Heart left ventricle (tissue), 16 donors: ENCODE measurements around the gene PCSK5. TPM values are rescaled to one million over a fixed set of nuclear protein-coding genes. Genes with fewer than 3 reads are reported as not detected.

Source experiments
- ATAC-seq, 4 donors: fragments of 200-7000 bp; cut with Tn5 transposase; one replicate each; pipeline ENCODE4 v1.9.1; 2020 to 2022; ENCODE audit warnings: moderate library complexity in 4 of 4, mild to moderate bottlenecking in 3 of 4, moderate number of reproducible peaks in 1 of 4
- DNase-seq, 5 donors: peaks; one replicate each; pipeline ENCODE4 v3.0.0-alpha.2; 2020
- H3K27ac ChIP-seq, 12 donors: fragments of 200-600 bp; sonication (generic) in 4 of 12; one replicate each; pipeline versions ENCODE4 v1.5.0 to v1.8.0; 2016 to 2022; ENCODE audit warnings: mild to moderate bottlenecking in 2 of 12
- H3K27me3 ChIP-seq, 9 donors: fragments of 200-600 bp; sonication (generic) in 2 of 9; one replicate each; pipeline versions ENCODE4 v1.5.1 to v1.8.0; 2016 to 2022; ENCODE audit warnings: mild to moderate bottlenecking in 3 of 9
- H3K36me3 ChIP-seq, 9 donors: fragments of 200-600 bp; sonication (generic) in 2 of 9; one replicate each; pipeline versions ENCODE4 v1.5.0 to v1.8.0; 2018 to 2022; ENCODE audit warnings: mild to moderate bottlenecking in 2 of 9
- H3K4me1 ChIP-seq, 12 donors: fragments of 200-600 bp; sonication (generic) in 4 of 12; one replicate each; pipeline versions ENCODE4 v1.5.0 to v1.8.0; 2016 to 2022; ENCODE audit warnings: mild to moderate bottlenecking in 3 of 12
- H3K4me3 ChIP-seq, 12 donors: fragments of 200-600 bp; sonication (generic) in 4 of 12; one replicate each; pipeline versions ENCODE4 v1.5.0 to v1.8.0; 2017 to 2022; ENCODE audit warnings: mild to moderate bottlenecking in 9 of 12, moderate library complexity in 4 of 12
- H3K9me3 ChIP-seq, 12 donors: fragments of 200-600 bp; sonication (generic) in 4 of 12; one replicate each; pipeline versions ENCODE4 v1.5.0 to v1.8.0; 2016 to 2022; ENCODE audit warnings: mild to moderate bottlenecking in 1 of 12
- CTCF ChIP-seq, 12 donors: fragments of 200-600 bp; sonication (generic) in 4 of 12; IDR thresholded peaks; one replicate each; pipeline versions ENCODE4 v1.5.0 to v1.8.0; 2018 to 2022; ENCODE audit warnings: antibody characterized with exemption in 12 of 12, mild to moderate bottlenecking in 5 of 12
- POLR2A ChIP-seq, 2 donors: fragments of 450-650 bp; IDR thresholded peaks; one replicate each; pipeline ENCODE4 v1.6.1; 2017; ENCODE audit warnings: antibody characterized with exemption in 2 of 2, mild to moderate bottlenecking in 2 of 2, moderate library complexity in 2 of 2
- WGBS, 4 donors: extraction: QIAGEN DNeasy Blood & Tissue Kit in 2 of 4; methylation state at CpG; one replicate each; pipeline versions ENCODE4 v1.1.5 to v1.1.7; 2013 to 2018; 5-methylcytosine and 5-hydroxymethylcytosine counted together
- intact Hi-C, 10 donors: fragments of 100-400 bp; cut with DNase I; formaldehyde crosslinking; loops; one replicate each; pipeline versions ENCODE4 v1.11.1 to v1.14.2; 2022
- polyA plus RNA-seq, 2 donors: library from polyadenylated mRNA; stranded (reverse); fragments of 200-250 nt; gene quantifications; one replicate each; pipeline ENCODE4 v1.2.3, GENCODE V29; 2013
- total RNA-seq, 9 donors: library from RNA; depleted of rRNA in 2 of 9; stranded (reverse); fragments of >200 nt in 2 of 9; fragmentation: NEBNext Ultra II Directional in 3 of 9; extraction: Animal tissue kit (Norgen Biotek cat#: 25700) in 3 of 9; gene quantifications; one replicate each; pipeline versions ENCODE4 v1.1.0 to v1.2.4, GENCODE V29; 2016 to 2023
- donor health status: ischemic (EF 13 %, LVEDD 7.1; RV severe dilation, severe dysfunction).
- donor health status: healthy with polysubstance abuse.
- donor health status: DM: no; HTN: yes; CAD: no.
- donor health status: DM: no; HTN: no; CAD: no.
- donor health status: ischemic (EF 25% LVEDD 6.9; RV normal size, moderate dysfunction).
- donor health status: ischemic (EF 25% LVEDD 5.7; RV mildly dilated, moderate dysfunction).
- donor health status: healthy.
- donor health status: DM: yes; HTN: yes; CAD: no.
- donor health status: ischemic (EF 35%, LVEDD 5.7; RV mildly dilated, moderate dysfunction).
- donor health status: nonischemic (EF 11% LVEDD 7.7; RV severe dilation, severe dysfunction).
- donor health status: DM: yes; HTN: yes; CAD: no.
- donor health status: PGD.
- donor health status: ischemic (EF 29% LVEDD 5.4; RV normal size, mild dysfunction).
- donor health status: nonischemic (EF 23%, LVEDD 6.1; RV moderate dilation, normal function).

The PCSK5 gene
- total and polyA plus RNA-seq, 11 donors = 1.3 to 13.6 (median 5.9) TPM

GRCh38 chr9:76370396-76371023 is 480.0 kb downstream of the PCSK5 start:
- peaks cover 0 to 53% (median 24%) of the 10 kb centered on the region in 12 donors for H3K4me1 ChIP-seq
- no peak for TF ChIP-seq POLR2A (IDR thresholded peaks at IDR 0.05)
- no peak for TF ChIP-seq CTCF (IDR thresholded peaks at IDR 0.05)
- no peaks in the 10 kb centered on the region for H3K27me3 ChIP-seq
- H3K9me3 ChIP-seq = no peaks in the 10 kb centered on the region
- H3K36me3 ChIP-seq = no peaks in the 10 kb centered on the region
- 89 to 98% (median 93%) methylated on average over 3 of the region's 3 CpGs for WGBS, 4 donors
- intact Hi-C loops = no loop called here
- no peak overlapping the region for H3K4me3 ChIP-seq
- ATAC-seq (no peak), DNase-seq (no peak)
- H3K27ac ChIP-seq = no peak overlapping the region

- no peak overlapping the region for H3K4me3 ChIP-seq
These were observed 481.4 kb downstream of the PCSK5 start for GRCh38 chr9:76371901-76372300.

GRCh38 chr9:76372336-76372735 is 481.9 kb downstream of the PCSK5 start:
- H3K9me3 ChIP-seq = no peaks in the 10 kb centered on the region
- no peak for ATAC-seq
- no peak for DNase-seq
- no peaks in the 10 kb centered on the region for H3K27me3 ChIP-seq
- peak overlapping the region in 7 of 12 donors; percentile 25 to 81 (median 54) for H3K27ac ChIP-seq
- no peaks in the 10 kb centered on the region for H3K36me3 ChIP-seq
- peaks cover 0 to 62% (median 24%) of the 10 kb centered on the region in 12 donors for H3K4me1 ChIP-seq
- TF ChIP-seq POLR2A (IDR thresholded peaks at IDR 0.05) (no peak), CTCF (IDR thresholded peaks at IDR 0.05) (no peak)
- intact Hi-C loops = no loop called here
- H3K4me3 ChIP-seq = no peak overlapping the region

More at GRCh38 chr9:76371901-76372300, 481.4 kb downstream of the PCSK5 start:
- no peak for DNase-seq
- TF ChIP-seq POLR2A (IDR thresholded peaks at IDR 0.05) (no peak), CTCF (IDR thresholded peaks at IDR 0.05) (no peak)
- peak overlapping the region in 5 of 12 donors; percentile 49 to 81 (median 57) for H3K27ac ChIP-seq
- H3K27me3 ChIP-seq = no peaks in the 10 kb centered on the region
- H3K9me3 ChIP-seq = no peaks in the 10 kb centered on the region
- intact Hi-C loops = no loop called here
- peaks cover 0 to 62% (median 24%) of the 10 kb centered on the region in 12 donors for H3K4me1 ChIP-seq
- WGBS, 4 donors = 75 to 85% (median 80%) methylated on average over 1 of the region's 1 CpG
- ATAC-seq = no peak
- H3K36me3 ChIP-seq = no peaks in the 10 kb centered on the region

- TF ChIP-seq POLR2A (IDR thresholded peaks at IDR 0.05) (no peak), CTCF (IDR thresholded peaks at IDR 0.05) (no peak)
- Histone ChIP-seq H3K27me3 (no peaks in the 10 kb centered on the region), H3K36me3 (no peaks in the 10 kb centered on the region), H3K27ac (peak overlapping the region in 11 of 12 donors; percentile 3 to 81 (median 49)), H3K4me1 (peaks cover 0 to 62% (median 24%) of the 10 kb centered on the region in 12 donors), H3K4me3 (no peak overlapping the region), H3K9me3 (no peaks in the 10 kb centered on the region)
- ATAC-seq = peak; percentile 44 to 84 (median 72)
- 36 to 61% (median 43%) methylated on average over 4 of the region's 4 CpGs for WGBS, 4 donors
- intact Hi-C loops = no loop called here
- DNase-seq = peak; percentile 30 to 77 (median 65)
These were observed 482.8 kb downstream of the PCSK5 start for GRCh38 chr9:76373173-76373783.
